Natural killer cell treated with Interleukin-12 subunit alpha and Interleukin-12 subunit beta and Interleukin-15 and Interleukin-18, amount 100 ng/mL, for 72 hours (primary cell): ENCODE data around the gene ACSS2. TPM values are rescaled to one million over a fixed set of nuclear protein-coding genes. Genes with fewer than 3 reads are reported as not detected.
A peak's percentile ranks its signal among the peaks of the same experiment; 100 is the strongest.

Experiments used
- ATAC-seq, 2 donors: fragments of 150-1000 bp; cut with Tn5 transposase in 1 of 2; sonication (Bioruptor Pico), chemical (Tn5 transposase) in 1 of 2; 2 replicates each; pipeline ENCODE4 v1.10.0; 2021
- DNase-seq: peaks from one replicate; pipeline ENCODE4 v3.0.0; 2022; ENCODE audit warnings: low spot score
- H3K27ac Mint-ChIP-seq, 2 donors: 1 replicate in 1 of 2; 2 replicates in 1 of 2; pipeline ENCODE4 v1.8.0; 2022; ENCODE audit warnings: mixed read lengths in 2 of 2, mild to moderate bottlenecking in 1 of 2, moderate library complexity in 1 of 2
- H3K27me3 Mint-ChIP-seq, 2 donors: 1 replicate in 1 of 2; 2 replicates in 1 of 2; pipeline ENCODE4 v1.8.0; 2022; ENCODE audit warnings: mixed read lengths in 2 of 2
- H3K36me3 Mint-ChIP-seq: one replicate; pipeline ENCODE4 v1.8.0; 2022; ENCODE audit warnings: mixed read lengths
- H3K4me1 Mint-ChIP-seq, 2 donors: 1 replicate in 1 of 2; 2 replicates in 1 of 2; pipeline ENCODE4 v1.8.0; 2022; ENCODE audit warnings: low read depth in 2 of 2, mixed read lengths in 2 of 2, mild to moderate bottlenecking in 1 of 2
- H3K4me3 Mint-ChIP-seq: one replicate; pipeline ENCODE4 v1.8.0; 2022; ENCODE audit warnings: mixed read lengths
- H3K9me3 Mint-ChIP-seq: 2 replicates; pipeline ENCODE4 v1.8.0; 2022; ENCODE audit warnings: mixed read lengths
- total RNA-seq, 2 donors: library from RNA; stranded (reverse); gene quantifications; one replicate each; pipeline ENCODE4 v1.2.3, GENCODE V29; 2022

Gene ACSS2
- total RNA-seq, 2 donors from 2014 or later = 2.4 to 13.4 TPM

- H3K4me1 Mint-ChIP-seq = no peaks in the 10 kb centered on the region
- DNase-seq = no peak
- no peak for ATAC-seq
- H3K27me3 Mint-ChIP-seq = no peaks in the 10 kb centered on the region
- no peak overlapping the region for H3K27ac Mint-ChIP-seq
- H3K4me3 Mint-ChIP-seq = no peak overlapping the region
- H3K9me3 Mint-ChIP-seq = no peaks in the 10 kb centered on the region
- H3K36me3 Mint-ChIP-seq = peaks cover 15% of the 10 kb centered on the region
Observed at GRCh38 chr20:34928411-34928810, 52.0 kb downstream of the ACSS2 start.

- DNase-seq = no peak
- no peaks in the 10 kb centered on the region for H3K4me1 Mint-ChIP-seq
- no peaks in the 10 kb centered on the region for H3K9me3 Mint-ChIP-seq
- no peak for ATAC-seq
- H3K4me3 Mint-ChIP-seq = no peak overlapping the region
- no peak overlapping the region for H3K27ac Mint-ChIP-seq
- no peaks in the 10 kb centered on the region for H3K27me3 Mint-ChIP-seq
- peaks cover 22% of the 10 kb centered on the region for H3K36me3 Mint-ChIP-seq
Observed at GRCh38 chr20:34931771-34932170, 55.4 kb downstream of the ACSS2 start.

- Mint-ChIP-seq H3K27me3 (no peaks in the 10 kb centered on the region), H3K27ac (no peak overlapping the region), H3K9me3 (no peaks in the 10 kb centered on the region), H3K36me3 (peaks cover 26% of the 10 kb centered on the region), H3K4me1 (no peaks in the 10 kb centered on the region), H3K4me3 (no peak overlapping the region)
- DNase-seq (no peak), ATAC-seq (no peak)
Observed at GRCh38 chr20:34938466-34939163, 62.2 kb downstream of the ACSS2 start.

- Mint-ChIP-seq H3K36me3 (peaks cover 24% of the 10 kb centered on the region), H3K9me3 (no peaks in the 10 kb centered on the region), H3K4me1 (no peaks in the 10 kb centered on the region), H3K27me3 (no peaks in the 10 kb centered on the region), H3K27ac (no peak overlapping the region), H3K4me3 (no peak overlapping the region)
- no peak for DNase-seq
- ATAC-seq = no peak
Observed at GRCh38 chr20:34940081-34940481, 63.7 kb downstream of the ACSS2 start.

- H3K4me1 Mint-ChIP-seq = no peaks in the 10 kb centered on the region
- no peaks in the 10 kb centered on the region for H3K9me3 Mint-ChIP-seq
- ATAC-seq = no peak
- no peaks in the 10 kb centered on the region for H3K27me3 Mint-ChIP-seq
- DNase-seq = no peak
- H3K36me3 Mint-ChIP-seq = peaks cover 19% of the 10 kb centered on the region
- H3K27ac Mint-ChIP-seq = no peak overlapping the region
- H3K4me3 Mint-ChIP-seq = no peak overlapping the region
Observed at GRCh38 chr20:34941226-34941625, 64.8 kb downstream of the ACSS2 start.

- no peak for ATAC-seq
- Mint-ChIP-seq H3K27me3 (no peaks in the 10 kb centered on the region), H3K36me3 (peaks cover 11% of the 10 kb centered on the region)
Observed at GRCh38 chr20:34942301-34942700, 65.9 kb downstream of the ACSS2 start.

GRCh38 chr20:34943808-34944567 lies 67.6 kb downstream of the ACSS2 start:
- Mint-ChIP-seq H3K27me3 (no peaks in the 10 kb centered on the region), H3K4me1 (no peaks in the 10 kb centered on the region), H3K4me3 (no peak overlapping the region), H3K36me3 (peaks cover 5% of the 10 kb centered on the region), H3K9me3 (no peaks in the 10 kb centered on the region), H3K27ac (no peak overlapping the region)
- DNase-seq (no peak), ATAC-seq (no peak)

More at GRCh38 chr20:34942301-34942700, 65.9 kb downstream of the ACSS2 start:
- Mint-ChIP-seq H3K9me3 (no peaks in the 10 kb centered on the region), H3K4me1 (no peaks in the 10 kb centered on the region), H3K4me3 (no peak overlapping the region), H3K27ac (no peak overlapping the region)
- DNase-seq = no peak

- H3K4me1 Mint-ChIP-seq = no peaks in the 10 kb centered on the region
- no peak overlapping the region for H3K27ac Mint-ChIP-seq
- H3K36me3 Mint-ChIP-seq = peaks cover 16% of the 10 kb centered on the region
- H3K4me3 Mint-ChIP-seq = no peak overlapping the region
- DNase-seq (no peak), ATAC-seq (peak in 1 of 2 donors; percentile 20)
- H3K9me3 Mint-ChIP-seq = no peaks in the 10 kb centered on the region
- no peaks in the 10 kb centered on the region for H3K27me3 Mint-ChIP-seq
Observed at GRCh38 chr20:34945315-34946077, 69.1 kb downstream of the ACSS2 start.

GRCh38 chr20:34946661-34947060 lies 70.2 kb downstream of the ACSS2 start:
- Mint-ChIP-seq H3K27ac (no peak overlapping the region), H3K9me3 (no peaks in the 10 kb centered on the region), H3K4me1 (no peaks in the 10 kb centered on the region), H3K27me3 (no peaks in the 10 kb centered on the region), H3K36me3 (peaks cover 12% of the 10 kb centered on the region), H3K4me3 (no peak overlapping the region)
- no peak for DNase-seq
- ATAC-seq = no peak

GRCh38 chr20:34947336-34947735 lies 70.9 kb downstream of the ACSS2 start:
- H3K9me3 Mint-ChIP-seq = no peaks in the 10 kb centered on the region
- no peak for ATAC-seq
- H3K36me3 Mint-ChIP-seq = peaks cover 12% of the 10 kb centered on the region
- no peak for DNase-seq
- H3K4me1 Mint-ChIP-seq = no peaks in the 10 kb centered on the region
- no peaks in the 10 kb centered on the region for H3K27me3 Mint-ChIP-seq
- H3K4me3 Mint-ChIP-seq = no peak overlapping the region
- H3K27ac Mint-ChIP-seq = no peak overlapping the region

- H3K4me1 Mint-ChIP-seq = peaks cover 0 to 3% of the 10 kb centered on the region in 2 donors
- H3K27ac Mint-ChIP-seq = no peak overlapping the region
- peaks cover 12% of the 10 kb centered on the region for H3K36me3 Mint-ChIP-seq
- H3K9me3 Mint-ChIP-seq = no peaks in the 10 kb centered on the region
- no peak for ATAC-seq
- DNase-seq = no peak
- no peaks in the 10 kb centered on the region for H3K27me3 Mint-ChIP-seq
- no peak overlapping the region for H3K4me3 Mint-ChIP-seq
Observed at GRCh38 chr20:34948030-34948429, 71.6 kb downstream of the ACSS2 start.

- H3K9me3 Mint-ChIP-seq = no peaks in the 10 kb centered on the region
- no peak for DNase-seq
- peaks cover 12% of the 10 kb centered on the region for H3K36me3 Mint-ChIP-seq
- no peak for ATAC-seq
- peaks cover 0 to 3% of the 10 kb centered on the region in 2 donors for H3K4me1 Mint-ChIP-seq
- H3K27me3 Mint-ChIP-seq = no peaks in the 10 kb centered on the region
- no peak overlapping the region for H3K27ac Mint-ChIP-seq
- no peak overlapping the region for H3K4me3 Mint-ChIP-seq
Observed at GRCh38 chr20:34949120-34949519, 72.7 kb downstream of the ACSS2 start.

GRCh38 chr20:34951252-34951651 lies 74.8 kb downstream of the ACSS2 start:
- Mint-ChIP-seq H3K36me3 (peaks cover 12% of the 10 kb centered on the region), H3K4me1 (peaks cover 19% of the 10 kb centered on the region in 2 donors), H3K9me3 (no peaks in the 10 kb centered on the region), H3K4me3 (no peak overlapping the region), H3K27me3 (no peaks in the 10 kb centered on the region), H3K27ac (no peak overlapping the region)
- ATAC-seq = no peak
- no peak for DNase-seq

- ATAC-seq (no peak), DNase-seq (no peak)
- no peak overlapping the region for H3K27ac Mint-ChIP-seq
- H3K4me1 Mint-ChIP-seq = peaks cover 22% of the 10 kb centered on the region in 2 donors
- no peaks in the 10 kb centered on the region for H3K9me3 Mint-ChIP-seq
- no peak overlapping the region for H3K4me3 Mint-ChIP-seq
- no peaks in the 10 kb centered on the region for H3K27me3 Mint-ChIP-seq
- H3K36me3 Mint-ChIP-seq = peaks cover 12% of the 10 kb centered on the region
Observed at GRCh38 chr20:34951652-34952051, 75.2 kb downstream of the ACSS2 start.
